Hematopoietic multipotent progenitor cell treated with erythropoietin and hydrocortisone succinate and interleukin-3 and kit ligand, for 8 days (in vitro differentiated cells): ENCODE data around the gene PNPLA7.
A peak's percentile ranks its signal among the peaks of the same experiment; 100 is the strongest.

Experiments
- DNase-seq: peaks from one replicate; pipeline ENCODE4 v3.0.0-alpha.2; 2015

The PNPLA7 gene

DNA sequence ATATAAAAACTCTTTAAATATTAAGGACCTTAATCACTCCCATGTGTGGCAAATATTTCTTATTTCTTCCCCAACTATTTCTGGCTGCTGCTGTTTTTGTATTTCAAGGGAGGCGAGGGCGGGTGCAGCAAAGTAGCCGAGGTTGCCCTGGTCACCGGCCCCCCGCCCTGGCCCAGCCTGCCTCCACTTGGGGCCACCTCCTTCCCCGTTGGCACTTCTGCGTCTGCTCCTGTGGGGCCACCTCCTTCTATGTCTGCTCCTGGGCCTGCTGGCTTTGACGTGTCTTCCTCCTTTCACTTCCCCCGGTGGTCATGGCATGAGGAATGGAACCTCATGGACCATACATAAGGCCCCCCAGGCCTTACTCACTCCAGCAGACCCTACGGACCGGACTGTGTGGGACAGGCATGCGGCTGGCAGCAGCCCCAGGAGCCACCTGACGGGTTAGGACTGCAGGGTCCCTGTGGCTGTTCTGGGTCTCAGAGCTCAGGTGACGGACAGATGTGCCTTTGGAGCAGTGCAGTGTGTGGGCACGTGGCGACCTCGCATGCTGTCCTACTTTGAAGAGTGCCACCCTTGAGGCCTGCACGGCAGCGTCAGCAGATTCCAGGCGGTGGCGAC lies 103.2 kb downstream of the PNPLA7 start:
- DNase-seq = no peak

DNA sequence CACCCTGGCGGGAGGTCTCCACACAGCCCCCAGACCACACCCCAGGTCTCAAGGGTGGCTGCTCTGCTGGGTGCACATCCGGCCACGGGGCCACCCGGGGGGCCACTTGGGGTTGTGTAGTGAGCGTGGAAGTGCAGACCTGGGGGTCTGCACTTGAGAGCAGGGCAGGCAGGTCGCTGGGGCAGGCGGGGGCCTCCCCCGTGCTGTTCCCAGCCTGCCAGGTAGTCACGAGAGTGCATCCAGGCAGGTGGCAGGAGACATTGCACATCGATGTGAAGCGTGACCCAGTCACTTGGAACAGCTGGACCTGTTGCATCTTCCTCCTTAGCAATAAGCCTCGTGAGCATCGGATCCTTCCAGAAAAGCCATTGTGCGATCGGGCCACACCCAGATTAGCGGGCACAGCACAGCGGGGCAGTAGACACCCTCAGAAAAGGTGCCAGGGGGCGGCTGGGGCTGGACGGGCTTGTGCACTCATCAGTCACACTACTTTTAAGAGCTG lies 104.2 kb downstream of the PNPLA7 start:
- DNase-seq = no peak

DNA sequence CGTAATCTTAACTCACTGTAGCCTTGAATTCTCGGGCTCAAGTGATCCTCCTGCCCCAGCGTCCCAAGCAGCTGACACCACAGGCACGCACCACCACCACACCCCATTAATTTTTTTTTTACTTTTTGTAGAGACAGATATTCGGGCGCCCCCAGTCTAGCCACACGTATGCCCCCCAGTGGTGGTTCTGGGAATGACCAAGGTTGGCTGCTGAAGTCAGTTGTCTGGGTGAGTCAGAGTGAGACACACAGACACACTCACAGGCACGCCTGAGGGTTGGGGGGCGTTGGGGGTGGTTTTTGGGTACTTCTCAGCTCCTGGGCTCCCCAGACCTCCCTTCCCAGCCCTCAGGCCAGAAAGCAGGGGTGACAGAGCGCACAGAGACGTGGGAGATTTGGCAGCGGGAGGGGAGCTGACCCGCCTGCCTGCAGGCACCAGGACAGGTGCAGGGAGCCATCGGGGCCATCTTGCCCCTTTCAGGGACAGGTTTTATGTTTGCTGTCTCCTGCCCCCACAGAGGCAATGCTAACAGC lies 104.9 kb downstream of the PNPLA7 start:
- peak; percentile 89 for DNase-seq

DNA sequence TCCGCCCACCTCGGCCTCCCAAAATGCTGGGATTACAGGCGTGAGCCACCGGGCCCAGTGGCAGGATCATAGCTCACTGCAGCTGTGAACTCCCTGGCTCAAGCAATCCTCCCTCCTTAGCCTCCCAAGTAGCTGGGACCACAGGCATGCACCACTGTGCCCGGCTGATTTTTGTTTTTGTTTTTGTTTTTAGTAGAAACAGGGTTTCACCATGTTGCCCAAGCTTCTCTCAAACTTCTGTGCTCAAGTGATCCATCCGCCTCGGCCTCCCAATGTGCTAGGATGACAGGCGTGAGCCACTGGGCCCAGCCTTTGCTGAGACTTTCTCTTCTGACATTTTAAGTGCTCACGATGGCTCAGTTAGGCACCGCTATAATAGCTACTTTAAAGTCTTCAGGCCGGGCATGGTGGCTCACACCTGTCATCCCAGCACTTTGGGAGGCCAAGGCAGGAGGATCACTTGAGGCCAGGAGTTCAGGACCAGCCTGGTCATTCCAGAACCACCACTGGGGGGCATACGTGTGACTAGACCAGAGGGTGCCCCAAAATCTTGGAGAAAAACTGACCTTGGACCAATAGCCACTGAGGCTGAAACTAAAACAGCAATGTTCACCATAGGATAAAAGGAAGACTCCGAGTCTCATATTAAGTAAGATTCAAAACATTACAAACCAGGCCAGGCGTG lies 106.0 kb downstream of the PNPLA7 start:
- DNase-seq = peak; percentile 20

DNA sequence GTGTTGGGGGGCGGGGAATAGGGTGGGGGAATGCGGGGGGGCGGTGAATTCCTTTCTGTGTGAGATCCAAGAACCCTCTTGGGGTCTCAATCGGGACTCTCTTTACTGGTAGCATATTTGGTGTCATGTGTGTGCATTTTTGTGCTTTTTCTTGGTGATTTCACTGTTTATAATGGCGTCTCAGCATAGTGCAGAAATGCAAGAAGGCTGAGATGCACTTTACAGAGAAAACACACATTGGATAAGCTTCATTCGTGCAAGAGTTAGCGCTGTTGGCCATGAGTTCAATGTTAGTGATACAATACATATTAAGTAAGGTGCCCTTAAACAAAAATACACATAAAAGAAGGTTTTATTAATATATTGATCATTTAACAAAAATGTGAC lies 108.3 kb downstream of the PNPLA7 start:
- DNase-seq = no peak

DNA sequence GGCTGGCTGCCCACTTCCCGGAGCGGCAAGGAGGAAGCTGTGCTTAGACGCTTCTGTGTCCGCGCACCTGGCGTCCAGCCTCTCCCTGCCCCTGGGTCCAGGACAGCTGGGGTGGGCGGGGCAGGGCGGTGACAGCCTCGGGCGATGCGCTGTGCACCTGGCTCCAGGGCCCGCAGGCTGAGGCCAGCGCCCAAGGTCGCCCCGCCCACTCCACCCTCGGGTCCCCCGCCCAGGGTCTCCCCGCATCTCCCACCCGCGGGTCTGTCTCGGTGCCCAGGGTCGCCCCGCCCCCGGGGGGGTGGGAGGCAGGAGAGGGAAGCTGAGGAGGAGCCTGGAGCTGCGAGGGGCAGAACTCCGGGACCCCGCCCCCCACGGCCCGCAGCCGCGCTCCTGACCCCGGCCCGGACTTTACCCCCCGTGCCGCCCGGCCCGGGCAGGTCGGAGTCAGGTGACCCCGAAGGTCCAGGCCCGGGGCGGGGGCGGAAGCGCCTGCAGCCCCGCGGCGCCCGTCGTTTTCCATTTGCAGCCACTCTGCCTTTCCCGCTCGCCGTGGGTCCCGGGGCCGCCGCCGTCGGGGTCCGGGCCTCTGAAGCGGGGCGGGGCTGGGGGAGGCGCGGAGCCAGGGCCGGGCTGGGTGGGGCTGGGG lies 108.8 kb downstream of the PNPLA7 start, which contains the start of gene ENTPD8:
ENTPD8 (minus strand) TSS at position 69 of the 646 bp plus-strand sequence. CDS start 3,072 bp downstream, outside the sequence.
- DNase-seq = no peak

DNA sequence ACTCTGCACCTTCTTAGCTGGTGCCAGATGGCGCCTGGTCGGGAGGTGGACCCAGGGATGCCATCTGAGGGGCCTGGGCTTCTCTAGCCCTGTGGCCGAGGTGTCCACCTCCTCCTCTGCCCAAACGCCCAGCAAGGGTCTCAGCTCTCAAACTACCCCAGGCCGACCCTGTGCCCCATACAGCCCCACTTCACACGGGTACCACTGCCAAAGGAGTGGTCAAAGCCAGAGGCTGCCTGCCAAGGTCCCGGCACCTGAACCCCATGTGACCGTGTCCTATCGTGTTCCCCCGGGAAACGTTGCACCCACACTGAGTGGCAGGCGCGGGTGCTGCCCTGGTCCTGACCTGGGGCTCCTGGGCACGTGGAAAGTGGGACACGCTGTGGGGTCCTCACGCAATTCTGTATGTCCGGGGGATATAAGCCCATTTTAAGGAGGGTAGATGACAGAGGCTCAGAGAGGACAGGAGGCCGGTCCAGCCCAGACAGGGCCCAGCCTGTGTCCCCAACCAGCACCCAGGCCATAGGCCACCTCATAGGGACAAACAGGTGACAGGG lies 111.0 kb downstream of the PNPLA7 start:
- no peak for DNase-seq

DNA sequence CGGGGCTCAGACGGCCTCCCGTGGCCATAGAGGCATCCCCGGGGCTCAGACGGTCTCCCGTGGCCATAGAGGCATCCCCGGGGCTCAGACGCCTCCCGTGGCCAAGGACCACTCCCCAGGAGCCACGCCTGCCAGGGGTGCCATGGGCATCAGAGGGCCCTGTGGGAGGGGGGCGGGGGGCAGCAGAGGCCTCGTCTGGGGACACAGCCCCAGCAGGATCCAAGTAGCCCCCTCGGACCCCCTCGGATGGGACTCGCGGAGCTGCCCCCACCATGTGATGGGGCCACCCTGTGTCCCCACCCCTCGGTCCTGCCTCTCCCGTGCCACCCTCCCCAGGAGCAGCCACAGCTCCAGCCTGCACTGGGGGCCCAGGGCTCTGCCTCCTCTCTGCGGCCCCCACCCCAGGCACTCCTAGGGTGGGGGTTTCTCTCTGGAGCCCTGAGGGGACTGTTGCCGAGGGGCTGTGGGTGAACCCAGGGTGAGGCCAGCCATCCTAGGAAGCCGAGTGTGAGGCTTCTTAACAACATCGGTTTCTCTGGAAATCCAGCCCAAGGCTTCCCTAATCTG lies 111.5 kb downstream of the PNPLA7 start:
- DNase-seq = no peak

DNA sequence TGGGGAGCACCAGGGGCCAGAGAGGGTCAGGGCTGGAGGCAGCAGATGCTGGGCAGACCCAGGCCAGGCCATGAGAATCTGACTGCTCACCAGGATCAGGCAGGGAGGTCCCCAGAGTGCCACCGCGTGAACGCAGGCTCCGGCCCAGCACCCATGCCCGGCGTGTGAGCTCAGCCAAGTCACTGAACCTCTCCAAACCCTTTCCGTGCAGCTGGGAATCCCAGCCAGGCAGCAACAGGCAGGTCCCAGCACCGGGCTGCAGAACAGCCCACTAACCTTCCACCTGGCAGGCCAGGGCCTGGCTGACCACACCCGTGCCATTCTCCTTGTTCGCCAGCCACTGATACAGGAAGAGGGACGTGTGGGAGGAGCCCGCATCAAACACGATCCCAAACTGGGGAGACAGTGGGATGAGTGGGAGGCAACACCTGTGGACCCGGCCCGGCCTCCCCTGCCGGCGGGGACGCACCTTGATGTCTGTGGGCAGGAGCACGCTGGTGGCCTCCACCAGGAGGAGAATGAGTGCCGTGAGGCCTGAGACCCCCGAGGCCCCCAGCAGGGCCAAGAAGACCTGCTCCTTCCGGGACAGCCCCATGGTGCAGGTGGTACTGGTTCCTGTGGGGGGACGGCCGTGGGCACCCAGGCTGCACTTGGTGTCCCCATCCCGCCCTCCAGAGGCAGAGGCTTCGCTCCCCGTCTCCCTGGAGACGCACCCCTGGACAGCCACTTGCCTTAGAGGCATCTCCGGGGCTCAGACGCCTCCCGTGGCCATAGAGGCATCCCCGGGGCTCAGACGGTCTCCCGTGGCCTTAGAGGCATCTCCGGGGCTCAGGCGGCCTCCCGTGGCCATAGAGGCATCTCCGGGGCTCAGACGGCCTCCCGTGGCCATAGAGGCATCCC lies 112.3 kb downstream of the PNPLA7 start:
- DNase-seq = no peak

DNA sequence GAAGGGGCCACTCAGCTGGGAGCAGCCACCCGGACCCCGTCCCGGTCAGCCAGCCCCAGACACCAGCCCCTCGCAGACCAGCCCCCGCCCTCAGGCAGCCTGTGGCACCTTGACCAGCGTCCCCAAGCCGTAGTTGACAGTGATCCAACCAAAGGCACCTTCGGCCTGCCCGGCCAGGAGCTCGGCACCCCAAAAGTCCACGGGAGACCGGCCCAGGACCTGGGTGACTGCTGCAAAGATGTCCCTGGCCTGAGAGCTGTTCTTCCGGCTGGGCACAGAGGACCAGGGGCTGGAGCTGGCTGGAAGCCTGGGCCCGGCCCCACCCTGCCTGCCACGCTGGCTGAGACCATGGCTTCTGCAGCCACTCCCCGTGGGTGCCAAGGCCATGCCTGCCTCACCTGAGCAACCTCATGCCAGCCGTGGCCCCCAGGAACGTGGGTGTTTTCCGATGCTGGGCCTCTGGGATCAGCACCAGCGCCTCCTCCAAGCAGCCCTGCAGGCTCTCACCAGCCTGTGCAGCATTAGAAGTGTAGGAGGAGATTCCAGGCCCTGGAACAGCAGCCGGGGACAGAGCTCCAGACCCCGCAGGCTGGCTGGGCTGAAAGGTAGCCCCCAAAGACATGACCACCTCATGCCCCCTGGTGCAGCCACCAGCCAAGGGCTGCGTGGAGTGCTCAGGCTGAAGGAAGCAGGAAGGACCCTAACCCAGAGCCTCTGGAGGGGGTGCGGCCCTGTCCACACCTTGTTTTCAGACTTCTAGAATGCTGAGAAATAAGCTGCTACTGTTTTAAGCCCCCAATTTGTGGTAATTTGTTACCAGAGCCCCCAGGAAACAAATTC lies 113.2 kb downstream of the PNPLA7 start:
- DNase-seq = no peak

DNA sequence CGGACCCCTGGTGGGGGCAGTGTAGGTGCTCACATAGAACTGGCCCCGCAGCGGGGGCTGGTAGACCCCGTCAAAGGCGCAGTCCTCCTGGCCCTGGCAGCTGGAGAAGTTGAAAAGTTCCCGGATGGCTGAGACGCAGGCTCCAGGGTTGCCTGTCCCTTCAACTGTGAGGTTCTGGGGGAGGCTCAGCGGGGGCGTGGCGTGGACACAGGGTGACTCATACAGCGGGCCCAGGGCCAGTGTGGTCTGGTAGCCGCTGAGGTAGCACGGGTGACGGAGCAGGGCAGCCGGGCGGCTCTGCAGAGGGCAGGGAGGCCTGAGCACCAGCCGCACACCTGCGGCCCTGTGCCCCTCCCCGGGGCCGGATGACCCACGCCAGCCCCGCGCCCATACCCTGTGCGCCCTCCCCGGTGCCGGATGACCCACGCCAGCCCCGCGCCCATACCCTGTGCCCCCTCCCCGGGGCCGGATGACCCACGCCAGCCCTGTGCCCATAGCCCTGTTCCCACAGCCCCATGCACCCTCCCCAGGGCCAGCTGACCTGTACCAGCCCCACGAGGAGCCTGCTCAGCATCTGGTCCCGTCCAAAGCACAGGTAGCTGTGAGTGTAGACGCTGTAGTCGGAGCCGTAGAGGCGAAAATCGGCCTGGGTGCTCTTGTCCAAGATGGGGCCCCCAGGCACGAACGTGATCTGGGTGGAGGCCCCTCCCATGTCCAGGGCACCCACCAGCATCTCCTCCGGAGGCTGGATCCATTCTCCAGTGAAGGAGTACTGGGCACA lies 114.0 kb downstream of the PNPLA7 start:
- DNase-seq = peak; percentile 60

DNA sequence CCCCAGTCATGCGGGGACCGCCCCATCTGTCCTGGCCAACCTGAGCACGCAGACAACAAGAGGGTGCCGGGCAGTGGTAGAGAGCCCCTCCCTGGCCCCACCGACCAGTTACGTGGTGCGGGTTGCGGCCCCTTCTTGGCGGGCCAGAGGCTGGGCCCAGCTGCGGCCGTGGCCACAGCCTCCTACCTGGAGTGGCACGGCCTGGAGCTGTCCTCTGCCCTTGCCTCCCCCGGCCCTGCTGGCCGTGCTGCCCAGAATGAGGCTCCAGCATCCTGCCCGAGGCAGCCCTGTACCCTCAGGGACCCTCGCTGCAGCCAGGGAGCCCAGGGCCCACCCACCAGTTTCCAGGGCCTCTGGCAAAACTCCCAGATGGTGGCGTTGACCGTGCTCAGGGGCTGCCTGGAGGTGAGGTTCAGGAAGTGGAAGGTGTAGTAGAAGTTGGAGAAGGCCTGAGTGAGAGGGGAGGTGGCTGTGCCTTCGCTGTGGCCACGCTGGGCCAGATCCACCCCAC lies 114.8 kb downstream of the PNPLA7 start:
- no peak for DNase-seq

DNA sequence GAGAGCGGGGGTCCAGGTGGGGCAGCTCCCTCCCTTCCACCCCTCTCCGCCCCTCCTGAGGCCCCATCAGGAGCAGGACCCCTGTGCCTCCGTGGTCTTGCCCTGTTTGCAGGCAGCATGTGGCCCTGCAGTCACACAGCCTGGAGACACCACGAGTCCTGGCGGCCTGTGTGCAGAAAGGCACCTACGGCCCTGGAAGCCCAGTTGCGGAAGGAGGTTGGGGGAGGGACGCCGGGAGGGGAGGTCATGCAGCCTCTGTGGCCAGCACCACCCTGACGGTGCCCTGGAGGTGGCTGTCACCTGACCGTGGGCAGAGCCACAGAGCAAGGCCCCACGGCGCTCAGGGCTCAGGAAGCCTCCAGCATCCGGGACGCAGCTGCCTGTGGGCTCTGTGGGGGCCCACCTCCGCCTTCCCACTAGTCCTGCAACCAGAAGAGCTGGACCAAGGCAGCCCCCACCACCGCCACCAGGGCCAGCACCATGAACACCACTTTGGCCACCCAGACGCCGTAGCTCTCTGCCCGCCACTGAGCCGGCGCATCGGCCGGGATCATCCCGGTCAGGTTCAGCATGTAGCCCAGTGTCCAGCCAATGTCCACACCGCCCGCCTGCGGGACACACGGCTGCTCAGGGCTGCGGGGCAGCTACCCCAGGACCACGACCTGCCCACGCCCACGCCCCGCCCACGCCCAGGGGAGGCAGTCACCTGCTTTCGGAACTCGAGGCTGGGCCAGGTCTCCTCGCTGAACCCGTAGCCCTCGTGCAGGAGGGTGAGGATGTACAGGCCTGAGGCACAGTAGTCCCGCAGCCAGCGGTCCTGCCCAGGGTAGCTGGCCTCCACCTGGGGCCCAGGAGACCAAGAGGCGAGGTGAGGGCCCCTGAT lies 115.5 kb downstream of the PNPLA7 start:
- DNase-seq = no peak

DNA sequence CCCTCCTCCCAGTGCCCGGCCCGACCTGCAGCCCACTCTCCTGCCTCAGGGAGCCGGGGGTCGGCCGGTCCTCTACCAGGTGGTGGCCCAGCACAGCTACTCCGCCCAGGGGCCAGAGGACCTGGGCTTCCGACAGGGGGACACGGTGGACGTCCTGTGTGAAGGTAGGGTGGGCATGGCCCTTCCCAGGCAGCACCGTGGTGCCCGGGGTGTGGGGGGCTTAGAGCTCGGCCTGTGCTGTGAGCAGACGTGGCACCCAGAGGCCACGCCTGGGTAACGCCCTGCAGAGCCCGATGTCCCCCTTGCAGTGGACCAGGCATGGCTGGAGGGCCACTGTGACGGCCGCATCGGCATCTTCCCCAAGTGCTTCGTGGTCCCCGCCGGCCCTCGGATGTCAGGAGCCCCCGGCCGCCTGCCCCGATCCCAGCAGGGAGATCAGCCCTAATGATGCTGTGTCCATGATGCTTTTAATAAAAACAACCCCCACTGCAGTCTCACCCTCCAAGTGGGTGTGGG lies 116.2 kb downstream of the PNPLA7 start:
- no peak for DNase-seq

DNA sequence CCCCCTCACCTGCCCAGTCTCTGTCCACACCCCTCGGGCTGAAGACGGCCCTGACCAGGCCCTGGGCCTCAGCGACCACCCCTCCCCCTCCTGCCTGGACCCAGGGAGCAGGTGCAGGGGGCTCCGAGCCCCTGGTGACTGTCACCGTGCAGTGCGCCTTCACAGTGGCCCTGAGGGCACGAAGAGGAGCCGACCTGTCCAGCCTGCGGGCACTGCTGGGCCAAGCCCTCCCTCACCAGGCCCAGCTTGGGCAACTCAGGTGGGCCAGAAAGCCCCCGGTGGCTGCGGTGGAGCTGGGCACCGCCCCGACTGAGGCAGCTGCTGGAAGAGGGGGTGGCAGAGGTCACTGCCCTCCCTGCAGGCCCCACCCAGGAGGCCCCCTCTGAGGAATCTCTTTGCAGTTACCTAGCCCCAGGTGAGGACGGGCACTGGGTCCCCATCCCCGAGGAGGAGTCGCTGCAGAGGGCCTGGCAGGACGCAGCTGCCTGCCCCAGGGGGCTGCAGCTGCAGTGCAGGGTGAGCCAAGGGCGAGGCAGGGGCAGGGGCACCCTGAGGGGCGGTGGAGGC lies 116.8 kb downstream of the PNPLA7 start:
- DNase-seq = no peak

DNA sequence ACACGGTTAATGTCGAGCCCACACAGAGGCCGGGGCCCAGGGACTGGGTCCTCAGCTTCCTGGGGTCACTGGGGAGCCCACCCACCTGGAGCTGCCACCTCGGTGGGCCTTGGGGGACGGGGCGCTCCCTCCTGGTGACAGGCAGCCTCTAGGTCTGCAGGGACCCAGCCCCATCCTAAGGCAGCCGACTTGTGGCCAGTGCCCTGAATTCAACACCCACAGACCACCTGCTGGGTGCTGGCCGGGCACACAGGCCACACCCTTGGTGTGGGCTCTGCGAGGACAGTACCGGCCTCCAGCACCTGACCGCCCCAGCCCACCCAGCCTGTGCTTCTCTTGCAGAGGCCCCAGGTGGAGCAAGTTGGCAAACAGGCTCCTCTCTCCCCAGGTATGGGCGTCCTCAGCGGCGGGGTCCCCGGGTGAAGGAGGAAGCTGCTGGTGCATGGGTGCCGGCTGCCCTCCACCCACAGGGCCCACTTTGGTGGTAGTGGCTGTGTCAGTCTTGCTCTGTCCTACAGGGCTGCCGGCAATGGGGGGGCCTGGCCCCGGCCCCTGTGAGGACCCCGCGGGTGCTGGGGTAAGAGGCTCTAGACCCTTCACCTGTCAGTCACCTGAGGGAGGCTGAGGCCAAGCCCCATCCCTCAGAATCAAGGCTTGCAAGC lies 117.4 kb downstream of the PNPLA7 start:
- no peak for DNase-seq

DNA sequence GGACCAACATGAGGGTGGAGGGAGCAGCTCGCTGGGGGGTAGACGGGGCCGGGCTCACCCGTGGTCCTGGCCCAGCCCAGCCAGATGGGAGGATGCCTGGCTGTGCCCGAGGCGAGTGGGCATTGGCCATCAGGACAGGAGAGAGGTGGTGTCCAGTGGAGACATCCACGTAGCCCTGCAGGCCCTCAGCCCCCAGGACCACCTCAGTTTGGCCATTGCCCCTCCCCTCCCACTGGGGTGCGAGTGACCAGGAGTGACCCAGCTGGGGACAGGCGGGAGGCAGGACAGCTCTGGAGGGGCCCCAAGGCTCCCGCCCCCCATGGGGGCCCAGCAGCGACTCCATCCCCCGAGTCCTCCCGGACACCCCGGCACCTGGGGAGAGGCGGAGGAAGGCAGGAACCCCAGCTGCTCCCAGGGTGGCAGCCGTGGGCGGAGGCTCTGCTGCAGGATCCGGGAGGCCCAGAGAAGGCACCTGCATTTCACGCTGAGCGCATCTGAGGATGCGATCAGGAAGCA lies 118.7 kb downstream of the PNPLA7 start:
- no peak for DNase-seq
